Endothelial cell of umbilical vein (primary cell): ENCODE measurements around the gene SORCS2. TPM values are rescaled to one million over a fixed set of nuclear protein-coding genes. Genes with fewer than 3 reads are reported as not detected.

Source experiments
- BruUV-seq: library from RNA; stranded (reverse); fragments of 400-500 nt; replicated peaks from 2 replicates; lab custom pipeline; 2021; lab: Mats Ljungman, UMichigan
- CTCF ChIA-PET: fragments of 300-600, 350-600 bp; sonication (Branson Sonifier 250); formaldehyde crosslinking; loops from one replicate; lab custom pipeline; 2021; ENCODE audit warnings: antibody characterized with exemption, inconsistent platforms; lab: Charles Lee
- POLR2A ChIA-PET: fragments of 300-600, 350-600 bp; sonication (Branson Sonifier 250); formaldehyde crosslinking; loops from one replicate; lab custom pipeline; 2021; ENCODE audit warnings: antibody characterized with exemption, inconsistent platforms; lab: Charles Lee
- DNase-seq: peaks from one replicate; pipeline ENCODE4 v3.0.0-alpha.2; 2011; ENCODE audit warnings: low read depth, low spot score
- FAIRE-seq: peaks from 2 replicates; lab custom pipeline; 2011; peaks lifted over from hg19 to GRCh38; lab: Jason Lieb, UNC
- H2AFZ ChIP-seq: 2 replicates; pipeline ENCODE4 v1.6.0; 2012; ENCODE audit warnings: low read depth, low read length, control low read depth, inconsistent platforms
- H3K27ac ChIP-seq: 2 replicates; pipeline ENCODE4 v1.5.1; 2011; ENCODE audit warnings: low read depth, mild to moderate bottlenecking, control low read depth, low read length, moderate library complexity; ENCODE audit not compliant: insufficient read depth
- H3K27me3 ChIP-seq, 2 experiments: 2 replicates each; pipeline versions ENCODE4 v1.6.0 to v1.6.1; 2011; ENCODE audit warnings: low read length in 2 of 2, mixed read lengths in 1 of 2; ENCODE audit not compliant: control insufficient read depth in 2 of 2, insufficient read depth in 2 of 2
- H3K36me3 ChIP-seq, 2 experiments: 2 replicates in 1 of 2; 3 replicates in 1 of 2; pipeline ENCODE4 v1.5.1; 2011; ENCODE audit warnings: low read length in 2 of 2, mild to moderate bottlenecking in 1 of 2, moderate library complexity in 1 of 2; ENCODE audit not compliant: control insufficient read depth in 2 of 2, insufficient read depth in 2 of 2; ENCODE audit errors: extremely low read depth in 1 of 2
- H3K4me1 ChIP-seq: 3 replicates; pipeline ENCODE4 v1.5.1; 2011; ENCODE audit warnings: mild to moderate bottlenecking, low read length; ENCODE audit not compliant: control insufficient read depth, insufficient read depth; ENCODE audit errors: extremely low read depth
- H3K4me2 ChIP-seq: 2 replicates; pipeline ENCODE4 v1.6.1; 2011; ENCODE audit warnings: low read length, control low read depth, mixed read lengths; ENCODE audit not compliant: insufficient read depth
- H3K4me3 ChIP-seq, 3 experiments: fragments of 200-600 bp in 1 of 3; sonication (generic), shearing (Covaris generic) in 1 of 3; replicated peaks in 1 of 3; 2 replicates each; pipeline ENCODE4 v1.5.1; 2011 to 2016; ENCODE audit warnings: control low read depth in 3 of 3, low read length in 3 of 3, mild to moderate bottlenecking in 2 of 3, inconsistent platforms in 1 of 3, low read depth in 1 of 3, moderate library complexity in 1 of 3; ENCODE audit not compliant: insufficient read depth in 1 of 3
- H3K79me2 ChIP-seq: 2 replicates; pipeline ENCODE4 v1.6.0; 2012; ENCODE audit warnings: low read length, inconsistent platforms; ENCODE audit not compliant: control insufficient read depth, insufficient read depth
- H3K9ac ChIP-seq: replicated peaks from 2 replicates; pipeline ENCODE3; 2011; ENCODE audit warnings: low read length, control low read depth; ENCODE audit not compliant: insufficient read depth; ENCODE audit errors: extremely low read depth
- H3K9me1 ChIP-seq: replicated peaks from 3 replicates; pipeline ENCODE4 v1.6.0; 2011; ENCODE audit warnings: mild to moderate bottlenecking, low read length; ENCODE audit not compliant: control insufficient read depth, insufficient read depth; ENCODE audit errors: extremely low read depth
- H3K9me3 ChIP-seq: replicated peaks from 2 replicates; pipeline ENCODE4 v1.5.1; 2012; ENCODE audit warnings: low read length, inconsistent platforms; ENCODE audit not compliant: control insufficient read depth, insufficient read depth
- H4K20me1 ChIP-seq: replicated peaks from 2 replicates; pipeline ENCODE3; 2011; ENCODE audit warnings: mild to moderate bottlenecking, low read length; ENCODE audit not compliant: control insufficient read depth, insufficient read depth; ENCODE audit errors: extremely low read depth
- CTCF ChIP-seq, 2 donors: IDR thresholded peaks; 1 replicate in 1 of 2; 2 replicates in 1 of 2; pipeline ENCODE4 v1.5.1; 2011; ENCODE audit warnings: low read length in 2 of 2, mild to moderate bottlenecking in 2 of 2, moderate library complexity in 2 of 2, control low read depth in 1 of 2, inconsistent platforms in 1 of 2, low read depth in 1 of 2; ENCODE audit not compliant: insufficient read depth in 1 of 2; ENCODE audit errors: extremely low read depth in 1 of 2
- EZH2 ChIP-seq: IDR thresholded peaks from 2 replicates; pipeline ENCODE4 v1.6.1; 2012; ENCODE audit warnings: borderline replicate concordance, low read depth, mild to moderate bottlenecking, moderate library complexity, low read length, inconsistent platforms; ENCODE audit not compliant: severe bottlenecking
- FOS ChIP-seq: IDR thresholded peaks from 2 replicates; pipeline ENCODE4 v1.6.1; 2011; ENCODE audit warnings: mild to moderate bottlenecking, low read length, moderate library complexity, borderline replicate concordance; ENCODE audit not compliant: insufficient read depth
- GATA2 ChIP-seq: IDR thresholded peaks from 2 replicates; pipeline ENCODE4 v1.7.0; 2011; ENCODE audit warnings: low read depth, mild to moderate bottlenecking, moderate library complexity, mixed read lengths, low read length; ENCODE audit not compliant: insufficient read length, insufficient read depth
- JUN ChIP-seq: IDR thresholded peaks from 2 replicates; pipeline ENCODE4 v1.6.1; 2011; ENCODE audit warnings: borderline replicate concordance, low read depth; ENCODE audit not compliant: insufficient read length, insufficient read depth
- MYC ChIP-seq: IDR thresholded peaks from one replicate; pipeline ENCODE4 v1.6.1; 2011; ENCODE audit warnings: mild to moderate bottlenecking, low read depth, low read length
- POLR2A ChIP-seq: IDR thresholded peaks from 2 replicates; pipeline ENCODE4 v1.6.1; 2012; ENCODE audit warnings: low read depth, mild to moderate bottlenecking, control low read depth, low read length
- POLR2AphosphoS5 ChIP-seq: IDR thresholded peaks from 2 replicates; pipeline ENCODE4 v1.6.1; 2012; ENCODE audit warnings: low read depth, mild to moderate bottlenecking, control low read depth, low read length, moderate library complexity; ENCODE audit not compliant: insufficient read depth
- dilution Hi-C: fragments of 300-500 bp; cut with MboI; formaldehyde crosslinking; loops from one replicate; pipeline ENCODE4 v1.15.0; 2019; ENCODE audit warnings: low sequenced_read_pairs; ENCODE audit not compliant: extremely low pct_ligation_motif_present
- intact Hi-C: fragments of 100-400 bp; cut with micrococcal nuclease; formaldehyde crosslinking; loops from one replicate; pipeline ENCODE4 v1.10.0; 2022
- polyA plus RNA-seq, 4 experiments: library from polyadenylated mRNA; depleted of rRNA in 3 of 4; stranded (reverse) in 3 of 4; unstranded in 1 of 4; fragments of >200 nt; gene quantifications; 2 replicates each; pipeline versions ENCODE4 v1.2.1 to v1.2.3, GENCODE V29; 2011 to 2012; ENCODE audit warnings: missing spikeins in 1 of 4
- total RNA-seq: library from RNA; stranded (reverse); gene quantifications from 2 replicates; pipeline ENCODE4 v1.2.3, GENCODE V29; 2021
- TF ChIP-seq, protein P1 (sequence below): IDR thresholded peaks from 2 replicates; pipeline ENCODE4 v1.6.1; 2011; ENCODE audit not compliant: insufficient read depth, insufficient read length

Gene SORCS2
- total and polyA plus RNA-seq, 2 donors (not counting 3 experiments of a cell fraction or from before 2014, with no cell fraction given), result not detected

DNA sequence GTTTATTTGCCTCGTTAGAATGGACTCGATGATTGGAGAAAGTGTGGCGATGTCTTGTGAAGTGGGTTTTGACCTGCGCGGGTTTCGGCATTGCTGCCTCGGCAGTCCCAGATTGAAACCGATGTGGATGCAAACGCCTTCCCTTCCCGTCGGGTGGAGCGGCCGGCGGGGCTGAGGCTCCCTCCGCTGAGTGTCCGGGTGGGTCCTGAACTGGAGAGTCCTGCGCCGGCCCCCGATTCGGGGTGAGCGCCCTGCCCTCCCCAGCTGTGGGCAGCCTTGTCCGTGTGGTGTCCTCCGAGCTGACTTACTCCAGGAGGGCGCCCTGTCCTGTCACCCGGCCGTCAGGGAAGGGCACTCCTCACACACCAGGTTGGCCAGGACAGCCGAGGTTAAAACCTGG, 317.7 kb downstream of the SORCS2 start:
- Histone ChIP-seq H4K20me1 (no peaks in the 10 kb centered on the region), H3K79me2 (no peaks in the 10 kb centered on the region), H3K27ac (no peak overlapping the region), H2AFZ (no peak overlapping the region), H3K9me1 (no peaks in the 10 kb centered on the region), H3K9me3 (no peaks in the 10 kb centered on the region), H3K4me1 (no peaks in the 10 kb centered on the region), H3K4me2 (no peak overlapping the region), H3K4me3 (no peak overlapping the region), H3K9ac (no peak overlapping the region), H3K27me3 (peaks cover 0 to 3% of the 10 kb centered on the region in 2 experiments), H3K36me3 (no peaks in the 10 kb centered on the region)
- FAIRE-seq, result no peak
- BruUV-seq, result no TSS peak
- ChIA-PET POLR2A (no interaction called here), CTCF (no interaction called here)
- dilution Hi-C loops, result no loop called here
- TF ChIP-seq, protein P1, sequence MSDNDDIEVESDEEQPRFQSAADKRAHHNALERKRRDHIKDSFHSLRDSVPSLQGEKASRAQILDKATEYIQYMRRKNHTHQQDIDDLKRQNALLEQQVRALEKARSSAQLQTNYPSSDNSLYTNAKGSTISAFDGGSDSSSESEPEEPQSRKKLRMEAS, result no peak
- TF ChIP-seq POLR2A (no peak), JUN (no peak), POLR2AphosphoS5 (no peak), MYC (no peak), GATA2 (no peak), FOS (no peak), CTCF (IDR thresholded peaks at IDR 0.05; ENCODE audit: extremely low read depth in 1 of 2, insufficient read depth in 1 of 2, low read depth in 1 of 2, low read length in 2 of 2) (no peak), EZH2 (no peak)
- no peak for DNase-seq
- intact Hi-C loops, result no loop called here
